Activated naive CD8-positive, alpha-beta T cell treated with anti-CD3 and anti-CD28 coated beads, Interleukin-2, amount 50 U/mL, for 16 hours (primary cell): ENCODE data around the gene ZNF281.

Experiments used
- DNase-seq: peaks from one replicate; pipeline ENCODE4 v3.0.0-alpha.2; 2020; ENCODE audit warnings: low read depth, low spot score

ZNF281 gene

GRCh38 chr1:200392625-200393185 is 17.1 kb downstream of the ZNF281 start:
- DNase-seq: no peak

- DNase-seq: no peak
Observed at GRCh38 chr1:200391747-200392146, 18.1 kb downstream of the ZNF281 start.

GRCh38 chr1:200388791-200389190 is 21.0 kb downstream of the ZNF281 start:
- no peak for DNase-seq

GRCh38 chr1:200386416-200386815 is 23.4 kb downstream of the ZNF281 start:
- DNase-seq: no peak

- DNase-seq: no peak
Observed at GRCh38 chr1:200384818-200385390, 24.9 kb downstream of the ZNF281 start.

- DNase-seq: no peak
Observed at GRCh38 chr1:200381256-200381984, 28.4 kb downstream of the ZNF281 start.

- no peak for DNase-seq
Observed at GRCh38 chr1:200380589-200381021, 29.2 kb downstream of the ZNF281 start.

GRCh38 chr1:200379940-200380588 is 29.8 kb downstream of the ZNF281 start:
- DNase-seq: no peak

GRCh38 chr1:200379432-200379757 is 30.4 kb downstream of the ZNF281 start:
- no peak for DNase-seq

- no peak for DNase-seq
Observed at GRCh38 chr1:200378096-200378495, 31.7 kb downstream of the ZNF281 start.

GRCh38 chr1:200376528-200376927 is 33.3 kb downstream of the ZNF281 start:
- DNase-seq: no peak

- DNase-seq: no peak
Observed at GRCh38 chr1:200374569-200375295, 35.1 kb downstream of the ZNF281 start.

GRCh38 chr1:200373811-200374231 is 36.0 kb downstream of the ZNF281 start:
- DNase-seq: no peak

- no peak for DNase-seq
Observed at GRCh38 chr1:200372885-200373181, 37.0 kb downstream of the ZNF281 start.

GRCh38 chr1:200372095-200372884 is 37.5 kb downstream of the ZNF281 start:
- DNase-seq: no peak

- DNase-seq: no peak
Observed at GRCh38 chr1:200369706-200370105, 40.1 kb downstream of the ZNF281 start.

GRCh38 chr1:200369131-200369530 is 40.7 kb downstream of the ZNF281 start:
- DNase-seq: no peak

- DNase-seq: no peak
Observed at GRCh38 chr1:200368556-200368955, 41.3 kb downstream of the ZNF281 start.

- DNase-seq: no peak
Observed at GRCh38 chr1:200367841-200368534, 41.8 kb downstream of the ZNF281 start.

- no peak for DNase-seq
Observed at GRCh38 chr1:200366577-200367253, 43.1 kb downstream of the ZNF281 start.
